HG02678 (cell line): ENCODE results near the gene SIL1.

Source experiments
- ATAC-seq: cut with Tn5 transposase; IDR thresholded peaks from one replicate; pipeline ENCODE4 v1.9.1; 2021; ENCODE audit warnings: mild to moderate bottlenecking, moderate library complexity; ENCODE audit not compliant: unreplicated experiment

SIL1 gene

DNA sequence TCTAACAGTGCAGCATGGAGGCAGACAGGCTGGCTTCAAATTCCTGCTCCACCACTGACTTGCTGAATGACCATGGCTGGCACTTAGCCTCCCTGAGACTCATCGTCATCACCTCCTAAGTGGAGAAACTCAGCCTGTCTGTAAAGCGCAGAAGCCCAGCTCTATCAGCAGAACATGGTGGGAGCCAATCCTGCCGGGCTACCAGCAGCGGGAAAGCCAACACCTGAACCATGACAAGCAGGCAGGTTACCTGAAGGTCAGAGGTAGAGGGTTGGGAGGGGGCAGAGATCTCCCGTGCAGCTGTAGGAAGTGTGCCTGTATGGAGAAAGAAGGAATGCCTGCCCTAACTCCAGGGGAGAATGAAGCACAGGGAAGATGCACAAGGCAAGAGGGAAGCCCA lies 250.4 kb downstream of the SIL1 start:
- ATAC-seq: no peak

- no peak for ATAC-seq
These were observed 251.2 kb downstream of the SIL1 start for GRCh38 chr5:138946831-138947560.

DNA sequence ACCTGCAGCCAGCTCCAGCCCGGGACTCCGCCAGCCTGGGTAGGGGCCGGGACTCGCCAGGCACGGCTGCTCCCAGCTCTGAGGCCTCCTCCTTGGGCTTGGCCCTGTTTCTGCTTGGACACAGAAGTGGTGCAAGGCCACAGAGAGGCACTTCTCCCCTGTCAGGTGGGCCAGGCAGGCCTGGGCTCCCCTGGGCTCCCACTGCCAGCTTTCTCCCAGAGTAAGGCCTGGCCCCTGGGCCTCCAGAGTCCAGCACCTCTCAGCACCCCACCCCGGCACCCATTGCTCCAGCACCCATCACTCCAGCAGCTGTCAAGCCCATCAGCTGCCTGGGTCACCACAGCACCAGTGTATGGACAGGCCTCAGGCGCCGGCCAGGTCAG lies 251.9 kb downstream of the SIL1 start:
- no peak for ATAC-seq

GRCh38 chr5:138945421-138946240 lies 252.5 kb downstream of the SIL1 start:
- ATAC-seq: no peak

GRCh38 chr5:138944527-138945322 lies 253.4 kb downstream of the SIL1 start:
- no peak for ATAC-seq

GRCh38 chr5:138943599-138944173 lies 254.5 kb downstream of the SIL1 start:
- ATAC-seq: no peak

DNA sequence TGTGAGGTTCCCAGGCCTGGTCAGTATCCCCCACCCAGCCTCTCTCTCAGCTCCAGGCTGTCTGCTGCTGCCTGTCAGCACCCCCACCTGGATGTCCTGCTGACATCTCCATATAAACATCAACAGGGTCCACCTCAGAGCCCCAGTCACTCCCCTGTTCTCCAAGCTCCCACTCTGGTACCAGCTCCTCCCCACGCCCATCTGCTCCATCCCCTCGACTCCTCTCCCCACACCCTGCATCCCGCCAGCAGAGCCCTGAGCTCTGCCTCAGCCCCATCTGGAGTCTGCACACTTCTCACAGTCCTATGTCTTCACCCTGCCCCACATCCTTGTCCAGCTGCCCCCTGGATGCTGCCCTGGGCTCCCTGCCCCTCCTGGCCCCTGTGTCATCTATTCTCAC lies 255.3 kb downstream of the SIL1 start:
- ATAC-seq: no peak

GRCh38 chr5:138942066-138942465 lies 256.1 kb downstream of the SIL1 start:
- no peak for ATAC-seq

DNA sequence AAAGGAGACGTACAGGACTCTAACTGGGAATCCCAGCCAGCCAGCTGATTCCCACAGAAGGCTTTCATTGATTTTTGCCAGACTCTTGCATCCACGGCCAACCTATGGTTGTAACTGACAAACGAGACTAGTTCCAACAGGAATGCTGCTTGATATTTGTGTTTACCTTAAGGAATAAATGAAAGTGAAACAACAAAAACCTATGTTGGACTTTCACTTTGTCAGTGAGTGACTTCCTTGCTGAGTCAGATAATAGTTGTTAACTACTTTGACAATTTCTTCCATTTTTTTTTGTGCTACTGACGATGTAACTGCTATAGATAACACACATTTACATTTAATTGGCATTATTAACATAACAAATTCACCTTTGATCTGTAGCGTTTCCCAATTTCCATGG lies 259.6 kb downstream of the SIL1 start:
- ATAC-seq: no peak

GRCh38 chr5:138937392-138938387 lies 260.5 kb downstream of the SIL1 start:
- no peak for ATAC-seq

DNA sequence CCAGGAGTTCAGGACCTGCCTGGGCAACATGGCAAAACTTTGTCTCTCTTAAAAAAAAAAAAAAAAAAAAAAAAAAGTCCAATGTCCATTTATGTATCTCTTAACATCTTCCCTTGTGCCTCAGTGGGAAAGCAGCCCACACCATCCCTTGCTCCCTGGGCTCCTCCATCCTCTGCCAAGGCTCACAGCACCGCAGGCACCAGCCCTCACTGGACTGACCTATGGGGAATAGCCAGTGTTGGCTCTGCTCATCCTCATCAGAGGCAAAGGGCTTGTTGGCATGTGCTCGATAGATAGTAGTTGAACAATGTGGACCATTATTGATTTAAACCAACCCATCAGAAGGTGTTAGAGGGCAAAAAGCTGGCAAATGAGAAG lies 261.2 kb downstream of the SIL1 start:
- no peak for ATAC-seq

- ATAC-seq: no peak
These were observed 261.8 kb downstream of the SIL1 start for GRCh38 chr5:138936225-138936967.

DNA sequence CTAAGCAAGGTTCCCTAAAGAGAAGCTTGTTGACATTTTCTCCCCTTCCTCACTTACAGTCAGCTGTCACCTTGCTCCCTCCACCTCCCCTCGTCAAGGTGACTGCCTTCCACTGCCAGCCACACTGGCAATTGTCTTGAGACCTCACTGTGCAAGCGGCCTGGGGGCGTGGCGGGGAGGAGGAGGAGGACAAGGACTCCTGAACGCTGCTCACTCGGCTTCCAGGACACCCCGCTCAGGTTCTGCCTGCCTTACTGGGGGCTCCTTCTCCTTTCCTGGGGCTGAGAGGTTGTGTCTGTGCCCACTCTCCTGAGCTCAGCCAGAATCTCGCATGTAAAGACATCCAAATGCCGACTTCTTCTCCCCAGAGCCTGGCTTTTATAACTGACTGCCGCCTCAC lies 262.7 kb downstream of the SIL1 start:
- ATAC-seq: no peak

DNA sequence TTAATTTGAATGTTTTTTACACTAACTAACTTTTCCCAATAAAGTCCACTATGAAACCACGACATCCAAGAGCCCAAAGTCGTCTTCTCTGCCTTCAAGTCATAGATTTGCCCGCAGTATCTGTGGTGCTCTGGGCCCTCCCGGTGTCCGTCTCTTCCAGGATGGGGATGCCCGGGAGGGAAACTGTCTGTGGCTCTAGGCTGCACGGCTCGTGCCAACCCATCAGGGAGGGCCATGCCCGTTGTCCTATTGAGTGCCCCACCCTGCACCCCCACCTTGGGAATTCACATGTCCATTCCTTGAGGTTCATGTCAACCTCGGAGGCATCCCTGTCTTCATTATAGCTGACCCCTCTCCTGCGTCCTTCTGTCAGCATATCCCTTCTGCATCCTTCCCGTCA lies 263.2 kb downstream of the SIL1 start:
- no peak for ATAC-seq

DNA sequence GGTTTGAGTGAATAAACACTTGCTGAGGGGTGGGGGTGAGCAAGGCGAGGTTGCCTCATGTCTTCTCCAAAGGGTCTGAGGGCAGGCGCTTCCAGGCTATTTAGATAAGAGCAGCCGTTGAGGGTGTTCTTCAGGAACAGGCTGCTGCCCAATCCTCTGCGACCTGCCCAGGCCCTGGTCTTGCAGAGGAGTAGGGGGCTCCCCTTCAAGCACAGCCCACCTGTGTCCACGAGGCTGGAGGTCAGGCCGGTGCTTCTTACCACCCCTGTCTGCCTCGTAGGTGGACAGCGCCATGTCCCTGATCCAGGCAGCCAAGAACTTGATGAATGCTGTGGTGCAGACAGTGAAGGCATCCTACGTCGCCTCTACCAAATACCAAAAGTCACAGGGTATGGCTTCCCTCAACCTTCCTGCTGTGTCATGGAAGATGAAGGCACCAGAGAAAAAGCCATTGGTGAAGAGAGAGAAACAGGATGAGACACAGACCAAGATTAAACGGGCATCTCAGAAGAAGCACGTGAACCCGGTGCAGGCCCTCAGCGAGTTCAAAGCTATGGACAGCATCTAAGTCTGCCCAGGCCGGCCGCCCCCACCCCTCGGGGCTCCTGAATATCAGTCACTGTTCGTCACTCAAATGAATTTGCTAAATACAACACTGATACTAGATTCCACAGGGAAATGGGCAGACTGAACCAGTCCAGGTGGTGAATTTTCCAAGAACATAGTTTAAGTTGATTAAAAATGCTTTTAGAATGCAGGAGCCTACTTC lies 264.5 kb downstream of the SIL1 start:
- ATAC-seq: no peak

GRCh38 chr5:138932171-138932810 lies 265.9 kb downstream of the SIL1 start:
- no peak for ATAC-seq

DNA sequence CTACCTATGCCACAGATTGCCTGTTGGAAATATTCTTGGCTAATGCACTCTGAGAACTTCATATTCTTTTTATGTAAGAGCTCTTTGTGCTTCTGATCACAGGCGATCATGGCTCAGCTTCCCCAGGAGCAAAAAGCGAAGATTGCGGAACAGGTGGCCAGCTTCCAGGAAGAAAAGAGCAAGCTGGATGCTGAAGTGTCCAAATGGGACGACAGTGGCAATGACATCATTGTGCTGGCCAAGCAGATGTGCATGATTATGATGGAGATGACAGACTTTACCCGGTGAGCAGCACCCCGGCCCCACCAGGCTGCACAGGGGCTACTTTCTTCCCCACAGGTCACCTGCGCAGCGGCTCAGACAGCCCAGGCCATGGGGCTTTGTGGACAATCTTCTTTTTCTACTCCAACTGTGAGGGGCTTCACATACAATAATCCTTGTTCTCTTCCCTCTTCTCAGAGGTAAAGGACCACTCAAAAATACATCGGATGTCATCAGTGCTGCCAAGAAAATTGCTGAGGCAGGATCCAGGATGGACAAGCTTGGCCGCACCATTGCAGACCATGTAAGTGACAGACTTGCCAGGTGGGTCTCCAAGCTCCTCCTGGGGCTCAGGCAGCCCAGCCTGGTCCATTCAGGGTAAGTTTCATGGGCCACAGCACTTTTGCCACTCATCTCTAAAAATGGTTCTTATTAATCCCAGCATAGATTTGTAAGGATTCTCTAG lies 267.6 kb downstream of the SIL1 start:
- no peak for ATAC-seq

DNA sequence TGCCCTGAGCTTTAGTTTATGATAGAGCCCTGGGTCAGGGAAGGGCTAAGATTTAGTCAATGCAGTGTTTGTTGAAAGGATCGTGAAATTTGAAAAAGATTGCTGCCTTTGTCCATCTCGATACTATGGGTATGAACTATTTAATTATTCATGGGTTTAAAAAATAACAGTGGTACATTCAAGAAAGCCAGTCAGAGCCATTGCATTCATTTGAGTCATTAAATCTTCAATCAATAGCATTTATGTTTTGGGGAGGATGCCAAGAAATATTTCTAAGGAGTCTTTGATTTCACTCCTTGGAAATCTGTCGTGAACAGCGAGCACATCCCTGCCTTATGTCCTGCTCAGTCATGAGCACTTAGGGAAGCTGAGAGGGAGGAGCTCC lies 268.6 kb downstream of the SIL1 start:
- no peak for ATAC-seq
